Cardiac muscle cell (in vitro differentiated cells and primary cell): ENCODE data around the gene HOXB2. TPM values are rescaled to one million over a fixed set of nuclear protein-coding genes. Genes with fewer than 3 reads are reported as not detected.

ENCODE experiments used
- DNase-seq, 2 donors: peaks; one replicate each; pipeline versions ENCODE4 v3.0.0 to v3.0.0-alpha.2; 2010 to 2017; ENCODE audit warnings: low read depth in 1 of 2, low spot score in 1 of 2
- H3K27ac ChIP-seq: fragments of 200-600 bp; sonication (generic); 2 replicates; pipeline ENCODE4 v1.5.1; 2016
- H3K27me3 ChIP-seq: fragments of 200-600 bp; sonication (generic); 2 replicates; pipeline ENCODE4 v1.6.0; 2016; ENCODE audit warnings: control low read depth
- H3K36me3 ChIP-seq: fragments of 200-600 bp; sonication (generic); 2 replicates; pipeline ENCODE4 v1.5.1; 2016; ENCODE audit warnings: control low read depth
- H3K4me1 ChIP-seq: fragments of 200-600 bp; sonication (generic); 2 replicates; pipeline ENCODE4 v1.8.1; 2017; ENCODE audit warnings: low read depth, mild to moderate bottlenecking, mixed run types
- H3K4me3 ChIP-seq: fragments of 200-600 bp; sonication (generic); 2 replicates; pipeline ENCODE4 v1.5.1; 2016; ENCODE audit warnings: mild to moderate bottlenecking
- H3K9me3 ChIP-seq: fragments of 200-600 bp; sonication (generic); 2 replicates; pipeline ENCODE4 v1.5.1; 2017; ENCODE audit warnings: low read depth, mild to moderate bottlenecking, control low read depth
- polyA plus RNA-seq: library from polyadenylated mRNA; unstranded; fragments of >200 nt; fragmentation: Nextera tagmentation; extraction: Ambion mirVana; gene quantifications from 2 replicates; pipeline ENCODE4 v1.2.1, GENCODE V29; 2016
- total RNA-seq: library from RNA; depleted of rRNA; stranded (reverse); fragments of >200 nt; gene quantifications from 2 replicates; pipeline ENCODE4 v1.2.3, GENCODE V29; 2016
- TF ChIP-seq, protein P1 (sequence below): IDR thresholded peaks from 2 replicates; pipeline ENCODE4 v1.5.1; 2012; ENCODE audit warnings: low read depth, mild to moderate bottlenecking, low read length

Gene HOXB2
- total and polyA plus RNA-seq, 2 experiments from 2014 or later, result 107 to 111 TPM

- DNase-seq, result no peak
- Histone ChIP-seq H3K9me3 (no peaks in the 10 kb centered on the region), H3K4me3 (no peak overlapping the region), H3K36me3 (no peaks in the 10 kb centered on the region), H3K27me3 (no peaks in the 10 kb centered on the region), H3K27ac (no peak overlapping the region), H3K4me1 (peaks cover 17% of the 10 kb centered on the region)
- TF ChIP-seq, protein P1, sequence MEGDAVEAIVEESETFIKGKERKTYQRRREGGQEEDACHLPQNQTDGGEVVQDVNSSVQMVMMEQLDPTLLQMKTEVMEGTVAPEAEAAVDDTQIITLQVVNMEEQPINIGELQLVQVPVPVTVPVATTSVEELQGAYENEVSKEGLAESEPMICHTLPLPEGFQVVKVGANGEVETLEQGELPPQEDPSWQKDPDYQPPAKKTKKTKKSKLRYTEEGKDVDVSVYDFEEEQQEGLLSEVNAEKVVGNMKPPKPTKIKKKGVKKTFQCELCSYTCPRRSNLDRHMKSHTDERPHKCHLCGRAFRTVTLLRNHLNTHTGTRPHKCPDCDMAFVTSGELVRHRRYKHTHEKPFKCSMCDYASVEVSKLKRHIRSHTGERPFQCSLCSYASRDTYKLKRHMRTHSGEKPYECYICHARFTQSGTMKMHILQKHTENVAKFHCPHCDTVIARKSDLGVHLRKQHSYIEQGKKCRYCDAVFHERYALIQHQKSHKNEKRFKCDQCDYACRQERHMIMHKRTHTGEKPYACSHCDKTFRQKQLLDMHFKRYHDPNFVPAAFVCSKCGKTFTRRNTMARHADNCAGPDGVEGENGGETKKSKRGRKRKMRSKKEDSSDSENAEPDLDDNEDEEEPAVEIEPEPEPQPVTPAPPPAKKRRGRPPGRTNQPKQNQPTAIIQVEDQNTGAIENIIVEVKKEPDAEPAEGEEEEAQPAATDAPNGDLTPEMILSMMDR, result no peak
These were observed 24.3 kb downstream of the HOXB2 start for GRCh38 chr17:48520631-48521079.

GRCh38 chr17:48519427-48519826, 25.5 kb downstream of the HOXB2 start:
- Histone ChIP-seq H3K4me1 (peaks cover 21% of the 10 kb centered on the region), H3K27me3 (no peaks in the 10 kb centered on the region), H3K27ac (no peak overlapping the region), H3K36me3 (no peaks in the 10 kb centered on the region), H3K9me3 (no peaks in the 10 kb centered on the region), H3K4me3 (no peak overlapping the region)
- no peak for DNase-seq
- TF ChIP-seq, protein P1, result no peak

DNA sequence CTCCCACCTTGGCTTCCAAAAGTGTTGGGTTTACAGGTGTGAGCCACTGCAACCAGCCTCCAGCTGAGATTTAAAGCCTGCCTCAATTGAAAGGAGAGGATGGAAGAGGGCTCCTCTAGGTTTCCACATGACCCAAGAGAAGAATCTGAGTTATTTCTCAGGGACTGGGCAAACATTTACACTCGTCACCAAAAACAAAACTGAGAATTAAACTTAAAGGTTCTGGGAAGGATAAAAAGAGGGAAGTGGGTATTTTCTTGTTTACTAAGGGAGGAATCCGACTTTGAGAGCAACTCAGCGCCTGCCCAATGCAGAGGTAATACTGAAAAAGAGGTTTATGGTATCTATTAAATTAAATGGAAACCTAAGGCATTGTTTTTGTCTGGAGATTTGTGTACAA, 27.4 kb downstream of the HOXB2 start:
- DNase-seq, result no peak
- Histone ChIP-seq H3K4me3 (no peak overlapping the region), H3K36me3 (no peaks in the 10 kb centered on the region), H3K27me3 (no peaks in the 10 kb centered on the region), H3K27ac (no peak overlapping the region), H3K4me1 (peaks cover 30% of the 10 kb centered on the region), H3K9me3 (no peaks in the 10 kb centered on the region)
- TF ChIP-seq, protein P1, result no peak

DNA sequence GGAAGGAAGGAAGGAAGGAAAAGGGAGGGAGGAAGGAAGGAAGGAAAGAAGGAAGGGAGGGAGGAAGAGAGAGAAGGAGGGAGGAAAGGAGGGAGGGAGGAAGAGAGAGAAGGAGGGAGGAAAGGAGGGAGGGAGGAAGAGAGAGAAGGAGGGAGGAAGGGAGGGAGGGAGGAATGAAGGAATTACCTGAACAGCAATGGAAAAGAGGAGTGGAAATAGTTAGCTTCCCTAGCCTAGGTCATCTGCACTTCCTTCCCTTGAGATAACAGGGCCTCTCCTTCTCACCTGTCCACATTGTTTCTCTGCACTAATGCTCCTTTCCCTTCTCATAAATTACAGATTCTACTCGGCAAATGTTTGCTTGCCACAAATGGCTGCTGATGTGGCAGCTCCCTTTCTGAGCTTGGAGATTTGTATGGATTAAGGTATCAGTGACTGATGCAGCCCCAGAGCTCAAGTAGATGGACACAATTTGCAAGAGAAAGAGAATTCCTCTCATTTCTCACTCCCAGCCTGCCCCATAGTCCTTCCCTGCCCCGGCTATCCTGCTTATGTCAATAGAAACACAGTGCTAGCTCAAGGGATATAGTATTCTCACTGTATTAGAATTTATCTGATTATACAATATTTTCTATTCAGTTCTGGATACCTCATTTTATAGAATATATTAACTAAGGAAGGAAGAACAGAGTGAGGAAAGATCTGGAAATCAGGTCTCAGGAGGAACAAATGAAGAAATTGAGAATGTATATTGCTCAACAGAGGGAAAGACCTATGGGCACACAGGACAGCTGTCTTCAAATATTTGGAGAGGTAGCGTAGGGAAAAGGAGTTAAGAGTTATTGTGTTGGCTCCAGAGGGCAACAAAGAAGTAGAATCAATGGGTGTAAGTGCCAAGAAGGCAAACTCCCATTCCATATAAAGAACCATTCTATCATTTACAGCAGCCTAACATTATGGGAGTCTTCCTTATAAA, 28.7 kb downstream of the HOXB2 start:
- Histone ChIP-seq H3K9me3 (no peaks in the 10 kb centered on the region), H3K27ac (no peak overlapping the region), H3K27me3 (no peaks in the 10 kb centered on the region), H3K36me3 (no peaks in the 10 kb centered on the region), H3K4me1 (peaks cover 21% of the 10 kb centered on the region), H3K4me3 (no peak overlapping the region)
- DNase-seq, result no peak
- TF ChIP-seq, protein P1, result no peak

- Histone ChIP-seq H3K27me3 (no peaks in the 10 kb centered on the region), H3K27ac (peak overlapping the region; percentile 90), H3K36me3 (no peaks in the 10 kb centered on the region), H3K9me3 (no peaks in the 10 kb centered on the region), H3K4me3 (no peak overlapping the region), H3K4me1 (peaks cover 21% of the 10 kb centered on the region)
- TF ChIP-seq, protein P1, result no peak
- DNase-seq, result no peak
These were observed 30.4 kb downstream of the HOXB2 start for GRCh38 chr17:48514477-48514876.
